ENCODE measurements around the gene IGLON5.

Gene IGLON5

GRCh38 chr19:51366389-51367254 lies 55.2 kb downstream of the IGLON5 start:
- peak; percentile 99 for DNase-seq

GRCh38 chr19:51367255-51367564 lies 55.8 kb downstream of the IGLON5 start:
- no peak for DNase-seq

GRCh38 chr19:51367565-51368365 lies 56.3 kb downstream of the IGLON5 start:
- peak; percentile 99 for DNase-seq

- no peak for DNase-seq
Measured at GRCh38 chr19:51368366-51369282, 57.2 kb downstream of the IGLON5 start, which contains the start of gene CLDND2. Gene CLDND2 (minus strand): TSS chr19:51369003. CDS start chr19:51368577, 426 bp downstream.

GRCh38 chr19:51370230-51370629 lies 58.8 kb downstream of the IGLON5 start:
- no peak for DNase-seq

- no peak for DNase-seq
Measured at GRCh38 chr19:51371186-51371690, 59.8 kb downstream of the IGLON5 start.

- DNase-seq: no peak
Measured at GRCh38 chr19:51372021-51372648, 60.7 kb downstream of the IGLON5 start.

- DNase-seq: no peak
Measured at GRCh38 chr19:51372649-51373504, 61.4 kb downstream of the IGLON5 start, which contains the start of gene NKG7. Gene NKG7 (minus strand): TSS chr19:51372654. CDS start chr19:51372535, 119 bp downstream.

GRCh38 chr19:51375504-51376221 lies 64.2 kb downstream of the IGLON5 start:
- no peak for DNase-seq

- no peak for DNase-seq
Measured at GRCh38 chr19:51377422-51377821, 66.0 kb downstream of the IGLON5 start.

- DNase-seq: no peak
Measured at GRCh38 chr19:51380379-51380778, 68.9 kb downstream of the IGLON5 start.
